ENCODE measurements around the gene C3orf52.

DNA sequence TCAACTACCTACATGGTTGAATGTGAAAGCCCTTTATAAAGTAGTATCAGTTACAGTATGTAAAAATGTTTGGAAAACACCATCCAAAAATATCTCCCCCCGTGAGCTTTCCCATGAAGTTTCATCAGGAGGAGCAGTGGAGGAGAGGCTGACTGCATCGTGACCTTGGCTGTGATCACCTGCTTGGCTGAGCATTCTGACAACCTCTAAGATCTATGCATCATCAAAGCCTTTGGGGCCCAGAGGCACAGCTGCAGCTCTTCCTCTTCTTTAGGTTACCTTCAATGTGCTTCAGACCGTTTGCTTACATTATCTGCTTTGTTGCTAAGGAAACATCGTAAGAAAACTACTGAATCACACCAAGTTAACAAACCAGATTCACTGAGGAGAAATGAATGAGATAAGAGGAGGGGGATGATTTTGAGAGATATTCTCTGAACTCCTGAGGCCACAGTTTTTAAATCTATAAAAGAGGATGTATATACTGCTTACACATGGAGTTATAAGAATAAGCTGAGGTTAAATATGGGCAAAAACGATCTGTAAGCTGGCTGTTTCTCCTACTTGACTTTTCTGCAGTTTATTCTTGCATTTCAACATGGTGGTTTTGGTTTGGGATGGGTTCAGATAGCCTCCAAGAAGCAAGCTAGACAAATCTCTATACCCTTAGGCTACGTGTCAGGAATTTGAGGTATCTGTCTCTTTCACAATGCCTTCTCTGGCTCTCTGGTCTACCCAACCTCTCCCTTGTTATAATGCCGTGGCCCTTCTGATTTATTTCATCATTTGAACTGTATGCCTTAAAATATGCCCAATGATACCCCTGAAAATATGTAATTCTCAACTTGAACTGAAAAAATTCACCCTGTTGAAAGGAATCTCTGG, 42.9 kb downstream of the C3orf52 start:
- TF ChIP-seq, protein P1, sequence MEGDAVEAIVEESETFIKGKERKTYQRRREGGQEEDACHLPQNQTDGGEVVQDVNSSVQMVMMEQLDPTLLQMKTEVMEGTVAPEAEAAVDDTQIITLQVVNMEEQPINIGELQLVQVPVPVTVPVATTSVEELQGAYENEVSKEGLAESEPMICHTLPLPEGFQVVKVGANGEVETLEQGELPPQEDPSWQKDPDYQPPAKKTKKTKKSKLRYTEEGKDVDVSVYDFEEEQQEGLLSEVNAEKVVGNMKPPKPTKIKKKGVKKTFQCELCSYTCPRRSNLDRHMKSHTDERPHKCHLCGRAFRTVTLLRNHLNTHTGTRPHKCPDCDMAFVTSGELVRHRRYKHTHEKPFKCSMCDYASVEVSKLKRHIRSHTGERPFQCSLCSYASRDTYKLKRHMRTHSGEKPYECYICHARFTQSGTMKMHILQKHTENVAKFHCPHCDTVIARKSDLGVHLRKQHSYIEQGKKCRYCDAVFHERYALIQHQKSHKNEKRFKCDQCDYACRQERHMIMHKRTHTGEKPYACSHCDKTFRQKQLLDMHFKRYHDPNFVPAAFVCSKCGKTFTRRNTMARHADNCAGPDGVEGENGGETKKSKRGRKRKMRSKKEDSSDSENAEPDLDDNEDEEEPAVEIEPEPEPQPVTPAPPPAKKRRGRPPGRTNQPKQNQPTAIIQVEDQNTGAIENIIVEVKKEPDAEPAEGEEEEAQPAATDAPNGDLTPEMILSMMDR (IDR thresholded peaks at IDR 0.05), result no peak
- no peak for TF ChIP-seq TCF7 (CRISPR knock-in tag; IDR thresholded peaks at IDR 0.05; ENCODE audit: low read depth)
- no peak for TF ChIP-seq ZNF219 (CRISPR knock-in tag; IDR thresholded peaks at IDR 0.05; ENCODE audit: borderline replicate concordance)
- no peak for TF ChIP-seq NFYB (CRISPR knock-in tag; conservative IDR thresholded peaks at IDR 0.05; ENCODE audit: low read depth)
- TF ChIP-seq, protein P2, sequence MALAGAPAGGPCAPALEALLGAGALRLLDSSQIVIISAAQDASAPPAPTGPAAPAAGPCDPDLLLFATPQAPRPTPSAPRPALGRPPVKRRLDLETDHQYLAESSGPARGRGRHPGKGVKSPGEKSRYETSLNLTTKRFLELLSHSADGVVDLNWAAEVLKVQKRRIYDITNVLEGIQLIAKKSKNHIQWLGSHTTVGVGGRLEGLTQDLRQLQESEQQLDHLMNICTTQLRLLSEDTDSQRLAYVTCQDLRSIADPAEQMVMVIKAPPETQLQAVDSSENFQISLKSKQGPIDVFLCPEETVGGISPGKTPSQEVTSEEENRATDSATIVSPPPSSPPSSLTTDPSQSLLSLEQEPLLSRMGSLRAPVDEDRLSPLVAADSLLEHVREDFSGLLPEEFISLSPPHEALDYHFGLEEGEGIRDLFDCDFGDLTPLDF (CRISPR knock-in tag; IDR thresholded peaks at IDR 0.05), result no peak
- TF ChIP-seq ESRRA (CRISPR knock-in tag; IDR thresholded peaks at IDR 0.05; ENCODE audit: borderline replicate concordance), result no peak

Data from WTC11 (cell line).